ENCODE results near the gene GRIN2C. TPM values are rescaled to one million over a fixed set of nuclear protein-coding genes. Genes with fewer than 3 reads are reported as not detected.

GRIN2C gene
- total RNA-seq, 1 donor from 2014 or later, result 2.1 TPM

DNA sequence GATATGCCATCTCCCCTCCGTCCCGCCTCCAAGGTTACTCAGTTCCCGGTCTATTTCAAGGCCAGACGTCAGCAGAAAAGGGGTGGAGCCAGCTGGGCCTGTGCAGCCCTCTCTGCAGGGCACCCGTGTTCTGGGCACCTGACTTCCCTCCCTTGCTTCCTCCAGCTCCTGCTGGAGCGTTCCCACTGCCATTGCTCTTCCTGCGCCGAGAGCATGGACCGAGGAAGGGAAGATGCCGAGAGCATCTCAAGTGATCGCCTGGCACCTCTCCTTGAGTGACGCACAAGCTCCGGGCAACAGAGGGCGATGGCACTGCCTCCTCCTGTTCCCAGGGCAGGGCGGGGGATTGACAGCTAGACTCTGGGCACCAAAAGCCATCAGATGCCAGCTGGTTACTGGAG lies 54.1 kb downstream of the GRIN2C start:
- Histone ChIP-seq H3K36me3 (ENCODE audit: control insufficient read depth in 3 of 3, insufficient read depth in 3 of 3, low read length in 3 of 3) (peaks cover 10 to 16% (median 14%) of the 10 kb centered on the region in 3 donors), H3K4me1 (ENCODE audit: control insufficient read depth in 3 of 3, insufficient read depth in 3 of 3, low read length in 3 of 3) (peaks cover 0 to 9% (median 6%) of the 10 kb centered on the region in 3 donors)

GRCh38 chr17:74804683-74805082 lies 55.0 kb downstream of the GRIN2C start:
- H3K36me3 ChIP-seq (ENCODE audit: control insufficient read depth in 3 of 3, insufficient read depth in 3 of 3, low read length in 3 of 3), result peaks cover 14 to 23% (median 19%) of the 10 kb centered on the region in 3 donors

More for the DNA sequence above, 54.1 kb downstream of the GRIN2C start:
- Histone ChIP-seq H3K9me3 (ENCODE audit: control insufficient read depth in 3 of 3, low read length in 3 of 3) (no peaks in the 10 kb centered on the region), H3K9ac (ENCODE audit: low read depth in 1 of 3, low read length in 3 of 3) (no peak overlapping the region), H3K4me3 (ENCODE audit: low read length in 3 of 3) (no peak overlapping the region), H3K27ac (ENCODE audit: low read depth, low read length) (no peak overlapping the region), H3K27me3 (ENCODE audit: control insufficient read depth in 3 of 3, insufficient read depth in 3 of 3, low read length in 3 of 3) (no peaks in the 10 kb centered on the region)

GRCh38 chr17:74803971-74804370 lies 55.7 kb downstream of the GRIN2C start:
- no peak overlapping the region for H3K27ac ChIP-seq (ENCODE audit: low read depth, low read length)
- peaks cover 0 to 9% (median 6%) of the 10 kb centered on the region in 3 donors for H3K4me1 ChIP-seq (ENCODE audit: control insufficient read depth in 3 of 3, insufficient read depth in 3 of 3, low read length in 3 of 3)
- no peaks in the 10 kb centered on the region for H3K27me3 ChIP-seq (ENCODE audit: control insufficient read depth in 3 of 3, insufficient read depth in 3 of 3, low read length in 3 of 3)
- H3K9ac ChIP-seq (ENCODE audit: low read depth in 1 of 3, low read length in 3 of 3), result no peak overlapping the region
- H3K4me3 ChIP-seq (ENCODE audit: low read length in 3 of 3), result no peak overlapping the region
- peaks cover 21 to 25% (median 23%) of the 10 kb centered on the region in 3 donors for H3K36me3 ChIP-seq (ENCODE audit: control insufficient read depth in 3 of 3, insufficient read depth in 3 of 3, low read length in 3 of 3)
- H3K9me3 ChIP-seq (ENCODE audit: control insufficient read depth in 3 of 3, low read length in 3 of 3), result no peaks in the 10 kb centered on the region

More at GRCh38 chr17:74804683-74805082, 55.0 kb downstream of the GRIN2C start:
- Histone ChIP-seq H3K4me3 (ENCODE audit: low read length in 3 of 3) (no peak overlapping the region), H3K27me3 (ENCODE audit: control insufficient read depth in 3 of 3, insufficient read depth in 3 of 3, low read length in 3 of 3) (no peaks in the 10 kb centered on the region), H3K9me3 (ENCODE audit: control insufficient read depth in 3 of 3, low read length in 3 of 3) (no peaks in the 10 kb centered on the region), H3K4me1 (ENCODE audit: control insufficient read depth in 3 of 3, insufficient read depth in 3 of 3, low read length in 3 of 3) (peaks cover 0 to 9% (median 6%) of the 10 kb centered on the region in 3 donors), H3K27ac (ENCODE audit: low read depth, low read length) (no peak overlapping the region), H3K9ac (ENCODE audit: low read depth in 1 of 3, low read length in 3 of 3) (no peak overlapping the region)

DNA sequence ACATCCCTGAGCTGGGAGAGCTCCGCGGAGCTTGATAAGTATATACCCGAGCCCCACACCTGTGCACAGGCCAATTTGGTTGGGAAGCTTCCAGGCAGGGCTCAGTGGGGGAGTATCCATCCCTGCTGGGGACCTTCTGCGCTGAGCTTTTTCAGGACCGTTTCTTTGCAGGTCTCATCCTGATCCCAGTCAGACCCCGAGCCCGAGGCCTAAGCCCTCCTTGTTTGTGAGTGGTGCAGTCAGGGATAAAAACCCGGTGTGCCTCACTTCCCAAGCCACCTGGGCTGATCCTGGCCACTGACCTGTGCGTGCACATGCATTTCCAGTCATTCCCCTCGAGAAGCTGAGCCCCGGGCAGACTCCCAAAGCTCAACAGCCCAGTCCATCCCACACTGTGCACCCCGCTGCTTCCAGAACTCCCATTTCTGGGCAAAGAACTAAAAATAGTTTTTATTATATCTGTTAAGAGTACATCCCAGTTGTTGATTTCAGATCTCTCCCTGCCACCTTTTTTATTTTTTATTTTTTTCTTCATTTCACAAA lies 56.2 kb downstream of the GRIN2C start:
- Histone ChIP-seq H3K9ac (ENCODE audit: low read depth in 1 of 3, low read length in 3 of 3) (no peak overlapping the region), H3K27me3 (ENCODE audit: control insufficient read depth in 3 of 3, insufficient read depth in 3 of 3, low read length in 3 of 3) (no peaks in the 10 kb centered on the region), H3K4me3 (ENCODE audit: low read length in 3 of 3) (no peak overlapping the region), H3K9me3 (ENCODE audit: control insufficient read depth in 3 of 3, low read length in 3 of 3) (no peaks in the 10 kb centered on the region), H3K36me3 (ENCODE audit: control insufficient read depth in 3 of 3, insufficient read depth in 3 of 3, low read length in 3 of 3) (peaks cover 23 to 27% (median 24%) of the 10 kb centered on the region in 3 donors), H3K4me1 (ENCODE audit: control insufficient read depth in 3 of 3, insufficient read depth in 3 of 3, low read length in 3 of 3) (peaks cover 0 to 9% (median 6%) of the 10 kb centered on the region in 3 donors), H3K27ac (ENCODE audit: low read depth, low read length) (no peak overlapping the region)

DNA sequence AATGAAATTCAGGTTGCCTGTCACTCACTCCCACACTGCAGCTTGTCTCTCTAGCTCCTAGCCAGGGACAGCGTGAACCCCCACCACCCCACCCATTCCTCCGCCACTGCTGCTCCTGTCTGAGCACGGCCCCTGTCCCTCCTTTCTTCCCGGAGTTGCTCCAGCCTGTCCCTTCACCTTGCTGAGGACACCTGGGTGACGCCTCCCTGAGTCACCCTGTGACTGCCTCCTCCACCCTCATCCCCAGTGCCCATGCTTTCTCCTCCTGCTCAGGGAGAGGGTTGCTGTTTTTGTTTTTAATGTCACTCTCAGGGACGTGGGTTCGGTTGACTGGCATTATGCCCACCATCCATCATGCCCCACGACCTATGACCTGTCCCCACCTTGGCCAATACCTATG lies 57.8 kb downstream of the GRIN2C start:
- H3K9me3 ChIP-seq (ENCODE audit: control insufficient read depth in 3 of 3, low read length in 3 of 3), result no peaks in the 10 kb centered on the region
- peaks cover 32 to 37% (median 36%) of the 10 kb centered on the region in 3 donors for H3K36me3 ChIP-seq (ENCODE audit: control insufficient read depth in 3 of 3, insufficient read depth in 3 of 3, low read length in 3 of 3)
- no peaks in the 10 kb centered on the region for H3K27me3 ChIP-seq (ENCODE audit: control insufficient read depth in 3 of 3, insufficient read depth in 3 of 3, low read length in 3 of 3)
- H3K9ac ChIP-seq (ENCODE audit: low read depth in 1 of 3, low read length in 3 of 3), result no peak overlapping the region
- no peak overlapping the region for H3K4me3 ChIP-seq (ENCODE audit: low read length in 3 of 3)
- peaks cover 0 to 10% (median 9%) of the 10 kb centered on the region in 3 donors for H3K4me1 ChIP-seq (ENCODE audit: control insufficient read depth in 3 of 3, insufficient read depth in 3 of 3, low read length in 3 of 3)
- H3K27ac ChIP-seq (ENCODE audit: low read depth, low read length), result no peak overlapping the region

DNA sequence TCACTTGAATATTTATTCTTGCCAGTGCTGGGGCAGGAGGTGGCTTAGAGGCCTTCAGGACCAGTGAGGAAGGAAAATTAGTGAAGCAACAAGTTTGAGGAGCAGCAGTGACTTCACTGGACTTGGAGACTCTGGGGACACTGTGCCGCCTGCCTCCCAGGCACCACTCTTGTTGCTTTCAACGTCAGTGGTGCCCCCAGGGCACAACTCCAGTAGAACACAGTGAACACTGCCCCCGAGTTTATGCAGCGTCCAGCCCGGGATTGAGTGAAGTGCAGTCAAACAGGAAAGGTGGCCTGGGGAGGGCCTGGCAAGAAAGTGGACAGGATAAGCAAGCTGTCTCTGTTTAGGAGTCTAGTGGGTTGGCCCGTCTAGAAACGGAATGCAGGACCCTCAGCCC lies 59.2 kb downstream of the GRIN2C start:
- Histone ChIP-seq H3K4me1 (ENCODE audit: control insufficient read depth in 3 of 3, insufficient read depth in 3 of 3, low read length in 3 of 3) (peaks cover 0 to 9% (median 4%) of the 10 kb centered on the region in 3 donors), H3K9ac (ENCODE audit: low read depth in 1 of 3, low read length in 3 of 3) (no peak overlapping the region), H3K27me3 (ENCODE audit: control insufficient read depth in 3 of 3, insufficient read depth in 3 of 3, low read length in 3 of 3) (no peaks in the 10 kb centered on the region), H3K4me3 (ENCODE audit: low read length in 3 of 3) (no peak overlapping the region), H3K36me3 (ENCODE audit: control insufficient read depth in 3 of 3, insufficient read depth in 3 of 3, low read length in 3 of 3) (peaks cover 40 to 49% (median 47%) of the 10 kb centered on the region in 3 donors), H3K27ac (ENCODE audit: low read depth, low read length) (no peak overlapping the region), H3K9me3 (ENCODE audit: control insufficient read depth in 3 of 3, low read length in 3 of 3) (no peaks in the 10 kb centered on the region)

DNA sequence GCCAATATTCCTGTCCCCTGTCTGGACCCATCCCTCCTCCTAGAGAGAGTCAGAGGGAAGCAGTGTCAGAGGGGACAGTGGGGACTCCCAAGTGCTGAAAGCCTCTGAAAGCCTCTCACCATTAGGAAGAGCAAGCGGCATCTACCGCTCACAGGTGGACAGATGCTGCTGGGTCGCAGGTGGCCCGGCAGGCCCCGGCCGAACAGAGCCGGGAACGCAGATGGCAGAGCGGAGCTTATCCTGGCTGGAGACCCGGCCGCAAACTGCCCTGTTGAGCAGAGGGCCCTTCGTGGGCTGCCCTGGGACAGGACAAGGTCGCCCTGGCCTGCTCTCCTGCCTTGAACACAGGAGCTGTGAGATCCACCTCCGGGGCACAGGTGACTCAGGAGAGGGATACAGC lies 60.6 kb downstream of the GRIN2C start:
- peaks cover 0 to 4% (median 0%) of the 10 kb centered on the region in 3 donors for H3K4me1 ChIP-seq (ENCODE audit: control insufficient read depth in 3 of 3, insufficient read depth in 3 of 3, low read length in 3 of 3)
- no peaks in the 10 kb centered on the region for H3K27me3 ChIP-seq (ENCODE audit: control insufficient read depth in 3 of 3, insufficient read depth in 3 of 3, low read length in 3 of 3)
- H3K9ac ChIP-seq (ENCODE audit: low read depth in 1 of 3, low read length in 3 of 3), result no peak overlapping the region
- no peaks in the 10 kb centered on the region for H3K9me3 ChIP-seq (ENCODE audit: control insufficient read depth in 3 of 3, low read length in 3 of 3)
- H3K27ac ChIP-seq (ENCODE audit: low read depth, low read length), result no peak overlapping the region
- peaks cover 51 to 61% (median 56%) of the 10 kb centered on the region in 3 donors for H3K36me3 ChIP-seq (ENCODE audit: control insufficient read depth in 3 of 3, insufficient read depth in 3 of 3, low read length in 3 of 3)
- no peak overlapping the region for H3K4me3 ChIP-seq (ENCODE audit: low read length in 3 of 3)

- H3K27ac ChIP-seq (ENCODE audit: low read depth, low read length), result no peak overlapping the region
- H3K4me1 ChIP-seq (ENCODE audit: control insufficient read depth in 3 of 3, insufficient read depth in 3 of 3, low read length in 3 of 3), result peaks cover 0 to 4% (median 0%) of the 10 kb centered on the region in 3 donors
- no peak overlapping the region for H3K4me3 ChIP-seq (ENCODE audit: low read length in 3 of 3)
- no peaks in the 10 kb centered on the region for H3K27me3 ChIP-seq (ENCODE audit: control insufficient read depth in 3 of 3, insufficient read depth in 3 of 3, low read length in 3 of 3)
- H3K9me3 ChIP-seq (ENCODE audit: control insufficient read depth in 3 of 3, low read length in 3 of 3), result no peaks in the 10 kb centered on the region
- H3K9ac ChIP-seq (ENCODE audit: low read depth in 1 of 3, low read length in 3 of 3), result no peak overlapping the region
- peaks cover 58 to 67% (median 58%) of the 10 kb centered on the region in 3 donors for H3K36me3 ChIP-seq (ENCODE audit: control insufficient read depth in 3 of 3, insufficient read depth in 3 of 3, low read length in 3 of 3)
Observed at GRCh38 chr17:74798239-74798707, 61.4 kb downstream of the GRIN2C start.

DNA sequence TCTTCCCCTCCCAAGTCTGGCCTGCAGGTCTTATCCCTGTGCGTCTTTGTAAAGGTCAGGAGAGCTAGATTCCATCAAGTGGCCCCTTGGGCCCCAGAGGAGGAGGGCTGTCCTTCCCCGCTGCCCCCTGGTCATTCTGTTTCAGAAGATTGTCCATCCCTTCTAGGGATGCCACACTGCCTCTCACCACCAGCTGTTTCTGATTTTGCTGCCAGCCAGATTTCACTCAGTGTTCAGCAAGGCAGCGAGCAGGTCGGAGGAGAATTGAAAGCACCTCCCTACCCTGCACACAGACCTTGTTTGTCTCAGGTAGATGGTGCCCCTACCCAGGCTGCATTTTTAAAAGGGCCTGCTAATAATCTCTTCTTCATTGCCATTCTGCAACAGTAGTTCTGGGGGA lies 61.9 kb downstream of the GRIN2C start:
- Histone ChIP-seq H3K9me3 (ENCODE audit: control insufficient read depth in 3 of 3, low read length in 3 of 3) (no peaks in the 10 kb centered on the region), H3K36me3 (ENCODE audit: control insufficient read depth in 3 of 3, insufficient read depth in 3 of 3, low read length in 3 of 3) (peaks cover 61 to 67% (median 63%) of the 10 kb centered on the region in 3 donors), H3K27ac (ENCODE audit: low read depth, low read length) (no peak overlapping the region), H3K4me1 (ENCODE audit: control insufficient read depth in 3 of 3, insufficient read depth in 3 of 3, low read length in 3 of 3) (peaks cover 0 to 4% (median 0%) of the 10 kb centered on the region in 3 donors), H3K4me3 (ENCODE audit: low read length in 3 of 3) (no peak overlapping the region), H3K27me3 (ENCODE audit: control insufficient read depth in 3 of 3, insufficient read depth in 3 of 3, low read length in 3 of 3) (no peaks in the 10 kb centered on the region), H3K9ac (ENCODE audit: low read depth in 1 of 3, low read length in 3 of 3) (no peak overlapping the region)

DNA sequence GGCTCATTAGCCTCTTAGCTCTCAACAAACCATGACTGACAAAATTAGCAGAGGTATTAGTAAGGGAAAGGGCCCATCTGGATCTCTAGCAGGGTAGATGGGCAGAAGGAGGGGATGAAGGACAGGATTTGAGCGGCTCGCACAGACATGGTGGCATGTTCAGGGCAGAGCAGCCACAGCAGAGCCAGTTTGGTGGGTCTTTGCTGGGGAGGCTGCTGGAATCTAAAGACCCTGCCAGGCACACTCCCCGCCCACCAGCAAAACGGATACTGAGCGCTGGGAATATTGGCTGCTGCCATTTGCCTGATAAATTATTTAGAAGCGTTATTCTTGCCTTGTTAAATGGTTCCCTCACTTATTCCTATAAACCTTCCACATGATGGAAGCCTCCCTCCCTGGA lies 62.8 kb downstream of the GRIN2C start:
- Histone ChIP-seq H3K4me1 (ENCODE audit: control insufficient read depth in 3 of 3, insufficient read depth in 3 of 3, low read length in 3 of 3) (peaks cover 0 to 4% (median 0%) of the 10 kb centered on the region in 3 donors), H3K9me3 (ENCODE audit: control insufficient read depth in 3 of 3, low read length in 3 of 3) (no peaks in the 10 kb centered on the region), H3K27me3 (ENCODE audit: control insufficient read depth in 3 of 3, insufficient read depth in 3 of 3, low read length in 3 of 3) (no peaks in the 10 kb centered on the region), H3K36me3 (ENCODE audit: control insufficient read depth in 3 of 3, insufficient read depth in 3 of 3, low read length in 3 of 3) (peaks cover 63 to 71% (median 65%) of the 10 kb centered on the region in 3 donors), H3K4me3 (ENCODE audit: low read length in 3 of 3) (no peak overlapping the region), H3K9ac (ENCODE audit: low read depth in 1 of 3, low read length in 3 of 3) (no peak overlapping the region), H3K27ac (ENCODE audit: low read depth, low read length) (no peak overlapping the region)

All from skeletal muscle tissue (tissue), 4 donors.